ENCODE measurements around the gene EFEMP2.

The EFEMP2 gene

DNA sequence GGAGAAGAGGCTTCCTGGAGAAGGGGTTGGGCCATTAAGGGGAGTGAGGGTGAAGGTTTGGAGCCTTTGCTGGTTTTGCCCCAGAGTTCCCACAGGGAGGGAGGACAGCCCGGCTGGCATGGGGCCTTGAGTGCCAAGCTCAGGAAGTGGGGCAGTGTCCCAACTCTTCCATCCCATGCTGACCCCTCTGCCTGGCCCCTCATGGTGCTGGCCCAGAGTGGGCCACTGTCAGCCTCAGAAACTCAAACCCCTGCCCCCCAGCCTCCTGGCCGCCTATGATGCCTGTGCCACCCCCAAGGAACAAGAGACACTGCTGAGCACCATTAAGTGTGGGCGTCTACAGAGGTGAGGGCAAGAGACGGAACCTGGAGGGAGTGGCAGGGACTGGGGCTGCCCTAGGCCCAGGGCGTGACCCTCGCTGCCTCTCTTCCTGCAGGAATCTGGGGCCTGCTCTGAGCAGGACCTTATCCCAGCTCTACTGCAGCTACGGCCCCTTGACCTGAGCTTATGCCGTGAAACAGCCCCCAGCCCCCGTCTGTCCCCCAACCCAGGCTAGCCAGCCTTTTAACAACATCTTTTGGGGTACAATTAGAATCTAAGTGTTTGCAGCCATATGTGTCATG is 6.9 kb downstream of the EFEMP2 start:
- DNase-seq = no peak

DNA sequence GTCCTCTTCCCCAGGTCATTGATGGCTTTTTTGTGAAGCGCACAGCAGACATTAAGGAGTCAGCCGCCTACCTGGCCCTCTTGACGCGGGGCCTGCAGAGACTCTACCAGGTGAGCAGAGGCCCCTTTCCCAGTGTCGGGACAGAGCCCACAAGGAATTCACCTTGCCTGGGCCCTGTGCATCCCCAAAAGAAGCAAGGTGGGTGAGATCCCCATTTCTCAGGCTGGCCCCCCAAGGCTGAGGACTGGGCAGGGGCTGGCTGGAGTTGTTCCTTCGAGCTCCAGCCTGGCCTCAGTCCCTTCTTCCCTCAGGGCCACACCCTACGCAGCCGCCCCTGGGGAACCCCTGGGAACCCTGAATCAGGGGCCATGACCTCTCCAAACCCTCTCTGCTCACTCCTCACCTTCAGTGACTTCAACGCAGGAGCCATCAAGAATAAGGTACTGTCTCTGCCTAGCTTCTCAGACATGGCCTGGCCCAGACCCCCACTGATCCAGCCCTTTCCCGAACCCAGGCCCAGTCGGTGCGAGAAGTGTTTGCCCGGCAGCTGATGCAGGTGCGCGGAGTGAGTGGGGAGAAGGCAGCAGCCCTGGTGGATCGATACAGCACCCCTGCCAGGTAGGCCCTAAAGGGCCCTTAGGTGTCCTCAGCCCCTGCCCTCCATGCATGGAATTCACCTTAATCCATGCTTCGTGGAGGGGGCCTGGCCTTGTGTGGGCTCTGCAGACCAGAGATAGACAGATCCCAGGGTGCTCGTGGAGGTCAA is 7.7 kb downstream of the EFEMP2 start:
- DNase-seq = no peak

DNA sequence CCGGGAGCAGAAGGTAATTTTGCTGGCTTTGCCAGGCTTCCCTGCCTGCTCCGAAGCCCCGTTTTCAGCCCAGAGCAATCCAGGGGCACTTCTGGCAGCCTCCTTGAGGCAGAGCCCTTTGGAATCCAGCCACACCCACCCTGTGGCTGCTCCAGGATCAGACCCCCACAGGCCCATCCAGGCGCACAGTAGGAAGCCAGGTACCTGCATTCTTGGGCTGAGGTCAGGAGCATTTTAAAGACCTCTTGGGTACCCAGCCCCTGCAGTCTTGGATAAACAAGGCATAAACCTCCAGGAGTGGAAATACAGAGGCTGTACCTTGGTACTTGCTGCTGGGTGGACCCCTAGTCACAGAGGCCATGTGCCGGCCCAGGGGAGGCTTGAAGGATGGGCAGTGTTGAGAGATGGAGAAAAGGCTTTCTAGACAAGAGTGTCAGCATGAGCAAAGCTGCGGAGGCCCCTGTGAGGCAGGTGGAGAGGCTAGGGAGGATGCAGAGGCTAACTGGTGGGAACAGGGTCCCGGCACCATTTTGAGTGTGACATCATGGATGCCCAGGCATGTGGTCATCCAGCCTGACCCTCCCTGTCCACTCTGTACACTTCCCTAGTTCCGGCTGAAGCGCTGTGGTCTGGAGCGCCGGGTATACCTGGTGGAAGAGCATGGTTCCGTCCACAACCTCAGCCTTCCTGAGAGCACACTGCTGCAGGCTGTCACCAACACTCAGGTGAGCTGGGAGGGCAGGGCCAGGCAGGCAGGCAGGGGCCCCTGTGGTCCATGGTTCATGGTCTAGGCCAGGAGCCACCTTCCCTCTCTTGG is 8.5 kb downstream of the EFEMP2 start:
- DNase-seq = peak in 1 of 2 donors; percentile 0

DNA sequence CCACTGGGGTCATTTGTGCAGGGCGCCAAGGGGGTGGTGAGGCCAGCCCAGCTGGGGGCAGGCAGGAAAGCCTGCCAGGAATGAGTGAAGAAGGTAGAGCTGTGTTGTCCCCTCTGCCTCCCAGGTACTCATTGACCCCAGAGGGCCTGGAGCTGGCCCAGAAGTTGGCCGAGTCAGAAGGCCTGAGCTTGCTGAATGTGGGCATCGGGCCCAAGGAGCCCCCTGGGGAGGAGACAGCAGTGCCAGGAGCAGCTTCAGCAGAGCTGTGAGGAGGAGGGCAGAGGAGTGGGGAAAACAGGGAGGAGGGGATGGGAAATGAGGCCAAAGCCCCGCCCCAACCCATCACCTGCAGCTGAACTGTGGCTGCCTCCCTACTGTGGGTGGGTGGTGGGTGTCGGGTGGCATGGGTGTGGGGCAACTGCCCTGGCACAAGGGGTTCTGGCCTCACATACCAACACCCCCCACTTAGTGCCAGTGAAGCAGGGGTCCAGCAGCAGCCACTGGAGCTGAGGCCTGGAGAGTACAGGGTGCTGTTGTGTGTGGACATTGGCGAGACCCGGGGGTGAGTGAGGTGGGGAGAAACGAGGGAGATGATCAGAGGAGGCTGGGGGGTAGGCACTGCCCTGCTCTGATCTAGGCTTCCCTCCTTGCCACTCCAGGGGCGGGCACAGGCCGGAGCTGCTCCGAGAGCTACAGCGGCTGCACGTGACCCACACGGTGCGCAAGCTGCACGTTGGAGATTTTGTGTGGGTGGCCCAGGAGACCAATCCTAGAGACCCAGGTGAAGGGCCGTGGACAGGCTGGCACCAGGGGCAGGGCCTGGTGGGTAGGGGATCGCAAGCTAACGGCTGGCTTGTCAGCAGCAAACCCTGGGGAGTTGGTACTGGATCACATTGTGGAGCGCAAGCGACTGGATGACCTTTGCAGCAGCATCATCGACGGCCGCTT is 9.4 kb downstream of the EFEMP2 start:
- peak in 1 of 2 donors; percentile 0 for DNase-seq

DNA sequence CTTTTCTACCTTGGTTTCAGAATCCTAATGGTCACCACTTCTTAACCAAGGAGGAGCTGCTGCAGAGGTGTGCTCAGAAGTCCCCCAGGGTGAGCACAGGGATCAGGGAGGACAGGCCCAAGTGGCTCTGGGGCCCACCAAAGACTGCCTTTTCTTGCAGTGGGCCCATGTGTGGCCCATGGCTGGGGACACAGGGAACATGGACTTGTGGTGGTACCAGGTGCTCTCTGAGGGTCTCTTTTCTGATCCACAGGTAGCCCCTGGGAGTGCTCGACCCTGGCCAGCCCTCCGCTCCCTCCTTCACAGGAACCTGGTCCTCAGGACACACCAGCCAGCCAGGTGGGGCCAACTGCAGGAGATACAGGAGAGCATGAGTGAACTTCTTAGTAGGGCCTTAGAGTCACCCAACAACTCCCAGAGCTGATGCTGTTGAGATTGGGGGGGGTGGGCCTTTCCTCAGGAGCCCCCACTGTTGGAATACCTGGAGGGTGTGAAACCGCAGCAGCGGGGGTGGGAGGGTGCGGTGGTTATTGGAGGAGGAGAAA is 10.3 kb downstream of the EFEMP2 start:
- DNase-seq = no peak

DNA sequence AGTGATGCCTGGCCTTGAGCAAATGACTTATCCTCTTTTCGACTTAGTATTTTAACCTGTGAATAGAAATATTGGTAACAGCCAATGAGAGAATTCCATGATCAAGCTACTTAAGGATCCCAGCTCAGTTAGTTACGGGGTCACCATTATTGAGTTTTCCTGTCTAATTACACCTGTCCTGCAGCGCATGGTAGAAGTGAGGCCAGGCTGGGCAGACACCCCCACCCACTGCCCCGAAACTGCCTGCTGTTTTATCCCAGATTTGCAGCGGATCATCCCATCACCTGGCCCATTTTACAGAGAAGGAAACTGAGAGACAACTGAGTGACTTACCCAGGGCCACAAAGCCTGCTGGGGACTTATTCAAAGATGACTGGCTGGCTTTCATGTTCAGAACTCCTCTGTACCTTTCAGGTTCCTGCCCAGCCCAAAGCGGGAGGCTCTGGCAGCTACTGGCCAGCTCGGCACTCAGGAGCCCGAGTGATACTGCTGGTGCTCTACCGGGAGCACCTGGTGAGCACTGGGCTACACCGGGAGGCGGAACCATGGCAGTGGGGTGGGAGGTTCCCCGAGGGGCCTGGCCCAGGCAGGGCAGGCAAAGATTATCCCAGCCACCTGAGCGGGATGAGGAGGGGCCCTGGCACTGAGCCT is 10.9 kb downstream of the EFEMP2 start:
- no peak for DNase-seq

DNA sequence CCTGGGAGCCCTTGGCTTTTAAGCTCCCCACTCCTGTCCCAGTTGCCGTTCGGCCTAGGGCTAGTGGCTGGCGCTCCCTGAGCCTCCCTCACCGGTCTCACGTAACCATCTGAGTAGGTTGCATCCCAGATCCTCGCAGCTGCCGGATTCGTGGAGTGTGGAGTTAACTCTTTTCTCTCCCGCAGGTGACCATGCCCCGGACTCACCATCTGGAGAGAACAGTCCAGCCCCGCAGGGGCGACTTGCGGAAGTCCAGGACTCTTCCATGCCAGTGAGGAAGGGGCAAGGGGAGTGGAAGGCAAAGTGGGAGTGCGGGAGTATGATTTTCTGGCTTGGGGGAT is 11.5 kb downstream of the EFEMP2 start:
- DNase-seq = no peak

DNA sequence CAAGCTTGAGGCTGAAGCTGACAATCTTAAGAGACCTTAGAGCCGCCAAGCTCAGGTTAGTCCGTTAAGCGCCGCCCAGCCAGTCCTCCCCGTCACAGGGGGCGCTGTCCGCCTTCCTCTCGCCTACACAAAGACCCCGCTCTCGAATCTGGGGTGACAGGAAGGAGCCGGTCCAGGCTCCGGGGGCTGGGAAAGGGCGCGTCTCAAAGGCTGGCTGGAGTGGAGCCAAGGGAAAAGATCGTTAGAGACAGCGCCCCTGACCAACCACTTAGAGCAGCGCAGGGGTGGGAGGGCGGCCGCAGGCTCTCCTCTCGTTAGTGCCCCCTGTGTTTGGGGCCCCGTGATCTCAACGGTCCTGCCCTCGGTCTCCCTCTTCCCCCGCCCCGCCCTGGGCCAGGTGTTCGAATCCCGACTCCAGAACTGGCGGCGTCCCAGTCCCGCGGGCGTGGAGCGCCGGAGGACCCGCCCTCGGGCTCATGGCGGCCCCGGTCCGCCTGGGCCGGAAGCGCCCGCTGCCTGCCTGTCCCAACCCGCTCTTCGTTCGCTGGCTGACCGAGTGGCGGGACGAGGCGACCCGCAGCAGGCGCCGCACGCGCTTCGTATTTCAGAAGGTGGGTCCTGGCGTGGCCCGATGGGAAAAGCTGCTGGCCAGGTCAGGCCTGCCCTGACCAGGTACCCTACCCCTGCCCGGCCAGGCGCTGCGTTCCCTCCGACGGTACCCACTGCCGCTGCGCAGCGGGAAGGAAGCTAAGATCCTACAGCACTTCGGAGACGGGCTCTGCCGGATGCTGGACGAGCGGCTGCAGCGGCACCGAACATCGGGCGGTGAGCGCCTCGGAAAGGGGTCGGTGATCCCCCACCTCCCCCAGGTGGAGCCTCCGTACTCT is 12.1 kb downstream of the EFEMP2 start, which contains the start of gene MUS81:
Gene MUS81 (plus strand): TSS at position 156 of the 887 bp plus-strand sequence. CDS start 321 bp downstream, at position 477.
- DNase-seq = peak; percentile 93 to 96

DNA sequence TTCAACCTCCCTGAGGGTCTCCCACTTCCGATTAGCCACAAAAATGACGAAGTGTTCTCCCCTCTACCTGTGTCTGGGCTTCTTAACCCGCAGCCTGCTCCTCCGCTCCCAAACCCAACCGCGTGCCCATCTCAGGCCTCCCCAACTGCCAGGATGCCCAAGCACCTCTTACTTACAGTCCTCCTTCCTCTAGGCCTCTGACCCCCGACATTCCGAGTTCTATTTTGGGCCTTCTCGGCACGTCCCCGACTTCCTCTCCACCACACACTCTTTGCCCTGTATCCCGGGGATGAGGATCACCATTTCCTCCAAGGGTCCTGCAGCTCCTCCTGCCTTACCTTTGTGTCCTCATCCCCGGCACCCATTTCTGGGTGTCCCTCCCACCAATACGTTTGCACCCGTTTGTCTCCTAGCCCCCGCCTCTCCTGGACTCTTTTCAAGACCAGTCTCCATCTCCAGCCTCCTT is 12.8 kb downstream of the EFEMP2 start:
- DNase-seq = no peak

DNA sequence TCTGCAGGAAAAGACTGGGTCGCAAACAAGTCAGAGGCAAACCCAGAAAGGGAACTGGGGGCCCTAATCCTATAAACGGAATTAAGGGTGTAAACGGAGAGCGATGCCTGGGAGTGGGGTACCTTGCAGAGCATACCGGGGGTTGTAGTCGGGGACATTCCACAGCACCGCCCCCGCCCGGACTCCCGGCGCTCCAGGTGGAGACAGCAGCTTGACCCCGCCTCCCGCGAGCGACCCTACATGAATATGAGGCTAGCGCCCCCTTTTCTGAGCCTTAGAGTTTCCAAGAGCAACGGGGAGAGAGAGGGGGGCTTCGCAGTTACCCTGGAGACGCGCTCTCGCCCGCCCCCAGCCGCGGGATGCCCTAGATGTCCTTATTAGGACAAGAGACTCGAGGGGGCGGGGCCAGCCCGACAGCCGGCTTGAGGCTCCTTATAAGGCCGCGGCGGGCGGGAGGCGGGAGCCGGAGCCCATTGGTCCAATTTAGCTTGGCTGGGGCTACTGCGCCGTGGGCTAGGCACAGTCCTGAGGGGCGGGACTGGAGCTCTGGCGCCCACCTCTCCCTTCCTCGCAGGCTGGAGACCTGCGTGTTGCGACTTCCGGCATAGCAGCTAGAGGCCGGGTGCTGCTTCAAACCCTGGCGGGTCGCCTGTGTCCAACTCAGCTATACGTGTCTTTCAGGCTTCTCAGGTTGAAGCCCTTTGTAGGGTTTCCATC is 13.3 kb downstream of the EFEMP2 start:
- DNase-seq = peak; percentile 96 to 99

DNA sequence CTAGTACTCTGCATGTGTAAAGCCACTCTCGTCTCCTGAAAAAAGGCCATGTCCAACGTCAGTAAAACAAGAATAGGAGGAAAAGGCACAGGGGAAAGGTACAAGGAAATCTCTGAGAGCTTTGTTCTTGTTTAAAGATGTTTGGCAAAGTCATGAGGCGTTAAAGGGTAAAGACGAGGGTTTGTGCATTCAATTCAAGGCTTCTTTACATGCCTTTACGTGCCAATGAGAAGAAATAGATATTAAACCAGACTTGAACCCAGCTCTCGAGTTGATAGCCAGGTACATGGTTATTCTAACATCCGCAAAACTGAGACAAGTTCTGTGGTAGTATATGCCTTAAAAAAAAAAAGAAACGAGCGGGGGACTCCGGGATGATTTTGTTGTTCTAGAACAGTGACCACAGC is 13.9 kb downstream of the EFEMP2 start:
- no peak for DNase-seq

DNA sequence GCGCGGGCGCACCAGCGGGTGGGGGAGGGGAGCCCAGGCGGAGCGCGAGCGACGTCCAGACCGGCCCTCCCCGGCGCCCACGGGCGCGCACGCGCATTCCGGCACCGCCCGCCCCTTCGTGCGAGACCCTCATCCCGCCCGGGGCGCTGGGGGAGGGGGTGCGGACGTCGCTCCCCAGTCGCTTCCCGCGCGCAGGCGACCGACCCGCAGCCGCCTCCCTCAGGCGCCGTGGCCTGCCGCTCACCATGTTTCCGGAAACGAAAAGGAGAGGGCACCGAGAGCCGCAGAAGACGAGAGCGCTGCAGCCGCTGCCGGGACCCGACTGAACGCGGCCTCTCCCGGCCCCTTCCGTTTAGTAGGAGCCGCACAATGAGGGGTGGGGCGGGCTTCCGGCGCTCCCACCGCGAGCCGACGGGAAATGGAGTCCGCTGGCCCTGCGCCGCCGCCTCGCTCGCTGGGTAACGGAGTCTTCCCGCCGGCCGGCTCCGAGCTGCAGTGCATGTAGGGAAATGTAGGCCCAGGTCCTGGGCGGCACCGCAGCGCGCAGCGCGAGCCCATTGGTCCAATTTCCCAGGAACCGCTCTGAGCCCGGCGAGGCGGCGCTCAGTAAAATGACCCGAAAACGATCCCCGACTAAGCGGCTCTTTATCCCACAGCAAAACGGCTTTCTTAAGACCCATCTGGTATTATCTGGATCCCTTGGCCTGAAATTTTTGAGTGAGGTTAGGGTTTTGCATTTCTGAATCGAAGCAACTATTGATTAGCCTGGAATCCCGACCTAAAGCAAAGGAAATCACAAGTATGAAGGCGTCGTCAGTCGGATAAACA is 14.5 kb downstream of the EFEMP2 start, which contains the start of gene CFL1:
Gene CFL1 (minus strand): TSS at position 328 of the 828 bp plus-strand sequence. CDS start 81 bp downstream, at position 247.
- DNase-seq = peak; percentile 95 to 98

DNA sequence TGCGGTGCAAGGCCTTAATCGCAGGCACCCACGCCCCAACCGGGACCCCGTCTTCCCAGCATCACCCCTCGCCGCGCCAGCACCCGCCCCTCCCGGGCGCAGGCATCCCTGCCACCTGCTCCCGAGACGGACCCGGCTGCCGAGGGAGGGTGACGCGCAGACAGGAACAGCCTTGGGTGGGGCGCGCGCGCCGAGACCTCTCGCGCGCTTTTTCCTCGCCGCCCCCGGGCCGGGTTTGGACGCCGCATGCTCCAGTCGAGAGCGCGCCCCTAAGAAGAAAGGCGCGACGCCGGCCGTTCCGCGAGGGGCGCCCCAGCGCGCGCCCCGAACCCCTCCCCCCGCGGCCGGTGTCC is 15.1 kb downstream of the EFEMP2 start:
- DNase-seq = peak; percentile 69

DNA sequence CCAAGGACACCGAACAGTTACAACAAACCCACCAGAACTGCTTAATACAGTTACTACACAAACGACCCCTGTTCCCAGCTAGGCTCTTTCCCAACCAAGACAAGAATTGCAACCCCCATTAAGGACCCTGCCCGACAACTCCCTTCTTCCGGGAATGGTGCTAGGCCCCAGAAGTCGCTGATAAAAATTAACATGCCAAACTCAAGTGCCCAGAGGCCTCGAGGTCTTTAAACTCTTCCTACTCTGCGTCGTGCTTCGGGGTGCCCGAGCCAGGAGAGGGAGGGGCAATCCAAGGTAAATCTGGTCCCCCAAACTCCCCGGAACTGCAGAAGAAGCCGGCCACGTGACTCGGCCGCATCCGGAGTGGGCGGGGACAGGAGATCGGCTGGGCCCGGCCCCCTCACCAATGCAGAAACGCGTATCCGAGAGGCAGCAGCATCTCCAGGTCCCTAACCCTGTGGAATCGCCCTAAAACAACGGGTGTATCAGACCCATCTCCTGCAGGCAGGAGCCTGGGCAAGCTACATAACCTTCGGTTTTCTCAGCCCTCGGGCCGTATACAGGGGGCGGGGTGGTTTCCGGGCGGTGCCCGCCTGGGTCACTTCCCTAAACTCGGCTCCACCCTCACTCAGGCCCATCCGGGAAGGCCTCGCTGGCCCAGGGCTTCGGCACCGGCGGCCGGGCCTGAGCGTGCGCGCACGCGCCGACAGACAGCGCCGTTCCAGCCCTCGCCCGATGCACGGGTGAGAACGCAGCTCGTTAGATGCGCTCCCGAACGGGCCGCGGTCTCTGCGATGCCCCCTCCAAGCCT is 15.7 kb downstream of the EFEMP2 start:
- DNase-seq = peak; percentile 83 to 84

DNA sequence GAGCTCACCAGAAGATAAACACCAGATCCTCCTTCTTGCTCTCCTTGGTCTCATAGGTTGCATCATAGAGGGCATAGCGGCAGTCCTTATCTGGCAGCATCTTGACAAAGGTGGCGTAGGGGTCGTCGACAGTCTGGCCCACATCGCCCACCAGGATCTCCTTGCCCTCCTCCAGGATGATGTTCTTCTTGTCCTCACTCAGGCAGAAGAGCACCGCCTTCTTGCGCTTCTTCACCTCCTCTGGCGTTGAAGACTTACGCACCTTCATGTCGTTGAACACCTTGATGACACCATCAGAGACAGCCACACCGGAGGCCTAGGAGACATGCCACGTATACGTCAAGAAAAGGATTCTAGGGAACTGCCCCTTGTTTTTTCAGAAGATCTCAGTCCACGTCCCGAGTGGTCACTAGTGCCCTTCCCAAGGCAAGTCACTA is 16.7 kb downstream of the EFEMP2 start:
- no peak for DNase-seq

DNA sequence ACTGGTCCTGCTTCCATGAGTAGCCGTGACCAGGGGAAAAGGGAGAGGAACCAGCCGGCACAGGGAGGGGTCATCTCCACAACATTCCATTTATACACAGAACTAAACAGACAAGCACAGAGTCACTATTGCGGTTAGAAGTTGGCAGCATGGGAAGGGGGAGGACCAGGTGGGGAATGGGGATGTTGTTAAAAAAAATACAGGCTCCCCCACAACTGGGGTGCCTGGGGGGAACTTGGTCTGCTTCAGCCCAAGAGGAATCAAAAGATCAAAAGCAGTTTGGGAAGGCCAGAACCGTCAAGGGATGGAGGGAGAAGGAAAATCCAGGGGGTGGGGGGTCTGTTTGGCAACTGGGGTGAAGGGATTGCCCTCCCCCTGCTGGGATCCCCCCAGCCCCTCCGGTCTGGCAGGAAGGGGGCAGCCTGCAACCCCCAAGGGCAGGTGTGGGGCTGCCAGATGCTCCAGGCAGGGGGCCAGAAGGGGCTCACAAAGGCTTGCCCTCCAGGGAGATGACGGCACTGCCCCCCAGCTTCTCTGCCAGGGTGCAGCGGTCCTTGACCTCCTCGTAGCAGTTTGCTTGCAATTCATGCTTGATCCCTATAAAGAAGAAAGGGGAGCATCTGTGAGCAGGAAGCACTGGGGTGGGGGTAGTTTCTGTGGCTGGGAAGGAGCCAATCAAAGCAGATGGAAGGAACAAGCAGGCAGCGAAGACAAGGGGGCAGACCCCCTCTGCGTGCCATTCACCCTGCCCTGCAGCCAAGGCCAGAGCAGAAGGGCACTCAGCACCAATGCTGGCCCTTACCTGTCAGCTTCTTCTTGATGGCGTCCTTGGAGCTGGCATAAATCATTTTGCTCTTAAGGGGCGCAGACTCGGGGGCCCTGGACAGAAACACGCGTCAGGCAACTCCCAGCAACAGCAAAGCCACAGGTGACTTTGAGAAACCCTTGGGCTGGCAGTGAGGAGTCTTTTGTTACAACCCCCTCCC is 17.5 kb downstream of the EFEMP2 start:
- DNase-seq = no peak

Measured in activated CD4-positive, alpha-beta T cell treated with anti-CD3 and anti-CD28 coated beads for 4 hours (primary cell).